Astrocyte (in vitro differentiated cells and primary cell): ENCODE results near the gene RANBP3.

Experiments
- EZH2 ChIP-seq: IDR thresholded peaks from 2 replicates; pipeline ENCODE4 v1.6.1; 2012; ENCODE audit warnings: mild to moderate bottlenecking, low read length, inconsistent platforms; ENCODE audit not compliant: insufficient read depth
- TF ChIP-seq, protein P1 (sequence below): IDR thresholded peaks from 2 replicates; pipeline ENCODE4 v1.5.1; 2011; ENCODE audit warnings: low read depth, mild to moderate bottlenecking, inconsistent platforms, low read length, moderate library complexity; ENCODE audit not compliant: insufficient read depth

DNA sequence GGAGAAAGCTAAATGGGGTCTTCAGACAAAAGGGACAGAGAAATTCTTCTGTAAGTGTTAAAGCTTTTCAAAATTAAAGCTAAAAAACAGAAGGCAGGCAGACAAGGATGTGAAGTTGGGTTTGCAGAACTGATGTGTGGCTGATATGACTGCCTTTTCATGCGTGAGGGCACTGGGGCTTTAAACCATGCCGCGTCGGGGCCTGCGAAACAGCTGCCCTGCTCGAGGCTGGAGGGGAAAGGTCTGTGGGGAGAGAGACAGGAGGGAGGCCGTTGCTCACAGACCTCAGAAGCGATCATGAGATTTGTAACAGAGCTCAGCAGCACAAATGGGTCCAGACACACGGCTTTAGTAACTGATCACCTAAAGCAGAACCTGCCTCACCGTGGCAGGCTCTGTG is 40.4 kb downstream of the RANBP3 start:
- TF ChIP-seq, protein P1, sequence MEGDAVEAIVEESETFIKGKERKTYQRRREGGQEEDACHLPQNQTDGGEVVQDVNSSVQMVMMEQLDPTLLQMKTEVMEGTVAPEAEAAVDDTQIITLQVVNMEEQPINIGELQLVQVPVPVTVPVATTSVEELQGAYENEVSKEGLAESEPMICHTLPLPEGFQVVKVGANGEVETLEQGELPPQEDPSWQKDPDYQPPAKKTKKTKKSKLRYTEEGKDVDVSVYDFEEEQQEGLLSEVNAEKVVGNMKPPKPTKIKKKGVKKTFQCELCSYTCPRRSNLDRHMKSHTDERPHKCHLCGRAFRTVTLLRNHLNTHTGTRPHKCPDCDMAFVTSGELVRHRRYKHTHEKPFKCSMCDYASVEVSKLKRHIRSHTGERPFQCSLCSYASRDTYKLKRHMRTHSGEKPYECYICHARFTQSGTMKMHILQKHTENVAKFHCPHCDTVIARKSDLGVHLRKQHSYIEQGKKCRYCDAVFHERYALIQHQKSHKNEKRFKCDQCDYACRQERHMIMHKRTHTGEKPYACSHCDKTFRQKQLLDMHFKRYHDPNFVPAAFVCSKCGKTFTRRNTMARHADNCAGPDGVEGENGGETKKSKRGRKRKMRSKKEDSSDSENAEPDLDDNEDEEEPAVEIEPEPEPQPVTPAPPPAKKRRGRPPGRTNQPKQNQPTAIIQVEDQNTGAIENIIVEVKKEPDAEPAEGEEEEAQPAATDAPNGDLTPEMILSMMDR, result no peak
- no peak for TF ChIP-seq EZH2
